Mucosa of rectum (tissue), 2 donors: ENCODE measurements around the gene IZUMO1.

Experiments
- H3K27ac ChIP-seq, 2 donors: one replicate each; pipeline ENCODE4 v1.7.0; 2013; ENCODE audit warnings: inconsistent platforms in 2 of 2, low read depth in 2 of 2, low read length in 2 of 2
- H3K27me3 ChIP-seq, 2 donors: one replicate each; pipeline ENCODE4 v1.7.0; 2013; ENCODE audit warnings: low read length in 2 of 2; ENCODE audit not compliant: control insufficient read depth in 2 of 2, insufficient read depth in 2 of 2
- H3K36me3 ChIP-seq, 2 donors: one replicate each; pipeline ENCODE4 v1.7.0; 2013; ENCODE audit warnings: low read length in 2 of 2; ENCODE audit not compliant: control insufficient read depth in 2 of 2, insufficient read depth in 2 of 2
- H3K4me1 ChIP-seq, 2 donors: one replicate each; pipeline ENCODE4 v1.7.0; 2013; ENCODE audit warnings: low read length in 2 of 2, mild to moderate bottlenecking in 1 of 2; ENCODE audit not compliant: control insufficient read depth in 2 of 2, insufficient read depth in 2 of 2
- H3K4me3 ChIP-seq, 2 donors: one replicate each; pipeline ENCODE4 v1.7.0; 2013; ENCODE audit warnings: low read length in 2 of 2
- H3K9ac ChIP-seq, 2 donors: one replicate each; pipeline ENCODE4 v1.7.0; 2013; ENCODE audit warnings: low read length in 2 of 2, low read depth in 1 of 2, mild to moderate bottlenecking in 1 of 2
- H3K9me3 ChIP-seq, 2 donors: one replicate each; pipeline ENCODE4 v1.7.0; 2013; ENCODE audit warnings: low read length in 2 of 2; ENCODE audit not compliant: control insufficient read depth in 2 of 2
- donor health status: healthy.
- donor health status: Normal muscosa, but diverticular disease.

The IZUMO1 gene

DNA sequence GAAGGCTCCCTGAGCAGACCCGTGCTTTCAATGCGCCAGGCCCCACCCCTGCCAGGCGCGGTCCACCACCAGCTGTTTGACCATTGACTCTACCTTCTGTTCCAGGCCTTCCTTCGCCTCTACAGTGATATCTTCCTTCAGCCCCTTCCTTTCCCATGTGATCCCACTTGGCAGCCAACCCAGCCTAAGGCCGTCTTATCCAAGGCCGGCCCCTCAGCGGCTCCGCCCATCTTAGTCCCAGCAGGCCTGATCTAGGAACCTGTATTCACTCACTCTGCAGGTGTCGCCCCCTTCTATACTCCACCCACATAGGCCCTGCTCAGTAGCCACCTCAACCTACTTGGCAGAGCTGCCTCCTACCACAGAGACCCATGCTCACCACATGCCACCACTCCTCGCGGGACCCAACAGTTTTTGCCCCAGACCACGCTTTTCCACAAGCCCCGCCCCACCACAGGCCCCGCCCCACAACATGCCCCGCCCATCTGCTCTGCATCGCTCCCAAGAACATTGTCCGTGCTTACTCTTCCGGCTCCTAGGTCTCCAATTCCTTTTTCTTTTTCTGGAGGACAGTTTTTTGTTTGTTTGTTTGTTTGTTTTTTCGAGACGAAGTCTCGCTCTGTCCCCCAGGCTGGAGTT is 9.2 kb downstream of the IZUMO1 start:
- no peak overlapping the region for H3K27ac ChIP-seq
- H3K9me3 ChIP-seq: no peaks in the 10 kb centered on the region
- H3K27me3 ChIP-seq: peaks cover 2 to 7% of the 10 kb centered on the region in 2 donors
- no peaks in the 10 kb centered on the region for H3K36me3 ChIP-seq
- H3K4me3 ChIP-seq: no peak overlapping the region
- H3K4me1 ChIP-seq: peaks cover 20 to 23% of the 10 kb centered on the region in 2 donors
- H3K9ac ChIP-seq: no peak overlapping the region

DNA sequence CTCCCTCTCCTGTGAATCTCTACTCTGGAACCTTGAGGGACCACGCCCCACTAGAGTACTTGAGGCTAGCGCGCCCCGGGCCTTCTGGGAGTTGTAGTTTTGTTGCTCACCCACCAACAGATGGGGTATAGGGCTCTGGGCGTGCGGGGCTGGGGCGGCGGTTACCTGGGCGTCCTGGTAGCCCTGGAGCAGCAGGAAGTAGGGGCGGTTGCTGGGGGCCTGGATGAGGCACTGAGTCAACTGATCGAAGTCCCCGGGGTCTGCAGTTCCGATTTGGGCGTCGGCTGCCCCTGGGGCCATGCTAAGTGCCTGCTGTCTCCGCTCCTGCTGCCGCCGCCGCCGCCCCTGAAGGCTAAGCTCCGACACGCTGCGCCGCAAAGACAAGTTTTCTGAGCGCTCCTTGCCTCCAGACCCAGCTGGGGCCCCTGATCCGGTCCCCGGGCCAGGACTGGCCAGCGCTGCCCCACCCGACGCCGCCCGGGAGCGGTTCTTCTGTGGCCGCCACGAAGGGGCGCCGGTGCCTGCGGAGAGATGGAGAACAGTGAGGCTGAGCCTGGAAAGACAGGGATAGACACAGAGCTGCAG is 11.6 kb downstream of the IZUMO1 start:
- no peaks in the 10 kb centered on the region for H3K36me3 ChIP-seq
- H3K4me3 ChIP-seq: no peak overlapping the region
- H3K9me3 ChIP-seq: no peaks in the 10 kb centered on the region
- H3K27me3 ChIP-seq: peaks cover under 1 to 7% of the 10 kb centered on the region in 2 donors
- no peak overlapping the region for H3K9ac ChIP-seq
- H3K4me1 ChIP-seq: peaks cover 9 to 13% of the 10 kb centered on the region in 2 donors
- H3K27ac ChIP-seq: no peak overlapping the region

DNA sequence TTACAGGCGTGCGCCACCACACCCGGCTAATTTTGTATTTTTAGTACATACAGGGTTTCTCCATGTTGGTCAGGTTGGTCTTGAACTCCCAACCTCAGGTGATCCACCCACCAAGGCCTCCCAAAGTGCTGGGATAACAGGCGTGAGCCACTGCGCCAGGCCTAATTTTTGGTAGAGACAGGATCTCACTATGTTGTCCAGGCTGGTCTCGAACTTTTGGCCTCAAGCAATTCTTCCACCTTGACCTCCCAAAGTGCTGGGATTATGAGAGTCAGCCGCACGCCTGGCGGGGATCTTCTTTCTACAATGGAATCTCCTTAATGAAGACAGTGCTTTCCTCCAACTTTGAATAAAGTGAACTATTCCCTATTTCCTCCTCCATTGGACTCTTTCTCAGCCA is 12.1 kb downstream of the IZUMO1 start:
- Histone ChIP-seq H3K9ac (no peak overlapping the region), H3K27me3 (peaks cover 0 to 3% of the 10 kb centered on the region in 2 donors), H3K9me3 (no peaks in the 10 kb centered on the region), H3K4me1 (peaks cover 5 to 9% of the 10 kb centered on the region in 2 donors), H3K27ac (no peak overlapping the region), H3K36me3 (no peaks in the 10 kb centered on the region), H3K4me3 (no peak overlapping the region)

DNA sequence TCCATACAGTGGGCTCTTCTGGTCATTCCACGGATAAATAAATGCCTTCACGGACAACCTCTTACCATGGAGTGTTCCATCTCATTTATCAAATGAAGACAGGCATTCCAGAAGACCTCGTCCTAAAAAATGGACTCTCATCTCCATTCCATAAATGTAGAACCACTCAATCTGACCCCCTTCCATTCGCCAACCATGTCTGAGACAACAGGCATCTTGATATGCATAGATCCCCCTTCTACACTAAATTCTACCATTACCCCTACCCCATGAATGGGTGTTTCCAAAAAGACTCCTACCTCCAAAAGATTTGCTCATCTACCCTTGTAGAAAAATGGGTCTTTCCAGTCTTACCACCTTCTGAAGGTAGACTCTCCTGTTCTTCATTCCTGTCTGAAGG is 15.3 kb downstream of the IZUMO1 start:
- Histone ChIP-seq H3K9me3 (no peaks in the 10 kb centered on the region), H3K27ac (no peak overlapping the region), H3K4me1 (no peaks in the 10 kb centered on the region), H3K9ac (no peak overlapping the region), H3K36me3 (no peaks in the 10 kb centered on the region), H3K27me3 (peaks cover 0 to 3% of the 10 kb centered on the region in 2 donors), H3K4me3 (no peak overlapping the region)

DNA sequence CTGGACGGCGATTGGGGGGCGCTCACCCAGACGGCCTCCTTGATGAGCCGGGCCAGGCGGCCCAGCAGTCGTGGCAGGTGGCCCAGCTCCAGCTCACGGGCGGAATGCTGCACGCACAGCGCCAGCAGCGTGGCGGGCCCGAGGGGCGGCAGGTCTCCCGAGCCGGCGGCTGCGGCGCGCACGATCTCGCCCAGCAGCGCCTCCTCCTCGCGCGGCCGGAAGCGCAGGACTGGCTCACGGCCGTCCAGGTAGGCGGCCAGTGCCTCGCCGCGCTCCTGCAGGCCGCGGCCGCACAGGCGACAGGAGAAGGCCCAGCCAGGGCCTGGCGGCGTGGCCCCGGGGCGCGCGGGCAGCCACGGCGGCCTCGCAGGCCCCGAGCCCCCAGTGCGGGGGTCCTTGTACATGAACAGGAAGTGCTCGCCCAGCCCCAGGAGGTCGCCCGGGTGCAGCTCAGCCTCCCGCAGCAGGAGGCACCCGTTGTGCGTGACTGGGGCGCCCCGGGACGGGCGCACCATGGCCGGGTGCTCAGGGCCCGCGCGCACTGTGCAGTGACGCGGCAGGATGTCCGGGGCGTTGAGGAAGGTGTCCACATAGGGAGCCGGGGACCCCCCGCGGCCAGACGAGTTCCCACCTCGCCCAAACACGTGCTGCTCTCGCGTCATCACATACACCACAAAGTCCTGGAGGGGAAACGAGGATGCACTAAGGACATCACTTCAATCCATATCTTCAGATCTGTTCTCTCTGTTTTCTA is 17.6 kb downstream of the IZUMO1 start:
- Histone ChIP-seq H3K27me3 (no peaks in the 10 kb centered on the region), H3K27ac (no peak overlapping the region), H3K9me3 (no peaks in the 10 kb centered on the region), H3K4me1 (peaks cover 4 to 7% of the 10 kb centered on the region in 2 donors), H3K36me3 (no peaks in the 10 kb centered on the region), H3K9ac (no peak overlapping the region), H3K4me3 (no peak overlapping the region)

DNA sequence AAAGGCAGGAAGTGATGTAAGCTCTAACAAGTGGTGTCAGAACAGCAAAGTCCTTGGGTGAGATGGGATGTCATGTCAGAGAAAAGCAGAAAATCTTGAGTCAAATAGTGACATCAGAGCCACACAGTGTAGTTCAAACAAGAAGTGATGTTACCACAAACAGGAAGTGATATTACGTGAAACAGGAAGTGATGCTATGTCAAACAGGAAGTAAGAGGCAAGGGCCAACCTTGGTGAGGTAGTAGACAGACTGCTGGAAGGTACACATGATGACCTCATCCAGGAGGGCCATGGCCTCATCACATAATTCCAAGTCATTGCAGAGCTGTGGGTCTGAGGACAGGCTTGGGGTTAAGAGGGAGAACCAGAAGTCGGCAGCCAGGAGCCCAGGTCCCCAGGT is 20.2 kb downstream of the IZUMO1 start:
- Histone ChIP-seq H3K27ac (no peak overlapping the region), H3K4me3 (peak overlapping the region in 1 of 2 donors; percentile 13), H3K36me3 (no peaks in the 10 kb centered on the region), H3K4me1 (peaks cover 4 to 7% of the 10 kb centered on the region in 2 donors), H3K9me3 (no peaks in the 10 kb centered on the region), H3K27me3 (no peaks in the 10 kb centered on the region), H3K9ac (no peak overlapping the region)

DNA sequence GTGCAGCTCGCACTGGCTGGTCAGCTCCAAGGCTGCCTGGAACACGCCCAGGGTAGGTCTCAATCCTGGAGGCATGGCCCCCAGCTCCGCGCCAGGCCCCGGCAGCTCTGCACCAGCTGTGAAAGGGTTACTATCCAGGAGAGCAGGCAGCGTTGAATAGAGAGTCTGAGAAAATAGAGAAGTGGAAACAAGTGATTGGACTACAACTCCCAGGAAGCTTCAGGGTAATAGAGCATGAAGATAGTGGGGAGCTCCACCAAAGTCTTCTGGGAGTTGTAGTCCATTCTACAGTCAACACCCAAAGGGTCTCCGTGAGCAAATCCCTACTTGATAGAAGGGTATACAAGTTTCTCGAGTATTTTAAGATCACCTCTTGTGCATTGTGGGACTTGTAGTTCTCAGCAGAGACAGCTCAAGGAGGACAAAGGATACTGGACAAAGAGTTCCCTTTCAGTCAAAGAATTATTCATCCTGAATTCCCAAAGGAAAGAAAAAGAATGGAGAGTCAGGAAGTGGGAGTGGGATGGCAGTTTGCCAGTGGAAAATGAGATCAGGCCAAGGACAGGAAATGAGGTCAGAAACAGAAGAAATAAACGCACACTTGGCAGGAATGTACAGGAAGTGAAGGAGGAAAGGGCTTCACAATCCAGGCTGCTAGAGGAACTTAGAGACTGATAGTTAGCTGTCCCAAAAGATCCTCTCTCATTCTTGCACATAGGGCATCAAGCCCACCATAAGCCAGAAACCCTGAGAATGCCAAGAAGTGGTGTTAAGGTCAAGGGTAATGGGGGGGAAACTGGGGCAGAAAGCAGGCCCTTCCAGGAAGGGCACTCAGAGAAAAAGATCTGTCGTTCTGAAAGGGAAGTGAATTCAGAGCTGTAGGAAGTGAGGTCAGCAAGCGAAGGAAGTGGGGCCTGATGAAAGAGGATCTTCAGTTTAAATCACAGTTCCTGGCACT is 21.6 kb downstream of the IZUMO1 start:
- no peaks in the 10 kb centered on the region for H3K9me3 ChIP-seq
- H3K36me3 ChIP-seq: no peaks in the 10 kb centered on the region
- peaks cover 4 to 7% of the 10 kb centered on the region in 2 donors for H3K4me1 ChIP-seq
- H3K27ac ChIP-seq: peak overlapping the region; percentile 65 to 74
- H3K4me3 ChIP-seq: no peak overlapping the region
- H3K27me3 ChIP-seq: no peaks in the 10 kb centered on the region
- H3K9ac ChIP-seq: no peak overlapping the region

DNA sequence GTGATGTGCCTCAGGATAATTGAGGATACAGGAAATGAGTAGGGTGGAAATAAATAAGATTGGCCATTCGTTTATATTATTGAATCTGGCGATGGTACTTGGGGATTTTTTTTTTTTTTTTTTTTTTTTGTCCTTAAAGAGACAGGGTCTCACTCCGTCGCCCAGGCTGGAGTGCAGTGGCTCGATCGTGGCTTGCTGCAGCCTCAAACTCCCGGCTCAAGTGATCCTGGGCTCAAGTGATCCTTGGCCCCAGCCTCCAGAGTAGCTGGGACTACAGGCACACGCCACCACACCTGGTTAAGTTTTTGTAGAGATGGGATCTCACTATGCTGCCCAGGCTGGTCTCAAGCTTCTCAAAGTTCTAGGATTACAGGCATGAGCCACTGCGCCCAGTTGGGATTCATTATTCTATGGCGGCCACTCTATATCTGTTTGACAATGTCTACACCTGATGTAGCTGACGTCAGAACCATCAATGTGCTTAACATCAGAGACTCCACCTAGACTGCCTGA is 24.5 kb downstream of the IZUMO1 start:
- Histone ChIP-seq H3K9me3 (no peaks in the 10 kb centered on the region), H3K9ac (no peak overlapping the region), H3K4me1 (peaks cover 4 to 7% of the 10 kb centered on the region in 2 donors), H3K36me3 (no peaks in the 10 kb centered on the region), H3K27ac (no peak overlapping the region), H3K4me3 (no peak overlapping the region), H3K27me3 (no peaks in the 10 kb centered on the region)

DNA sequence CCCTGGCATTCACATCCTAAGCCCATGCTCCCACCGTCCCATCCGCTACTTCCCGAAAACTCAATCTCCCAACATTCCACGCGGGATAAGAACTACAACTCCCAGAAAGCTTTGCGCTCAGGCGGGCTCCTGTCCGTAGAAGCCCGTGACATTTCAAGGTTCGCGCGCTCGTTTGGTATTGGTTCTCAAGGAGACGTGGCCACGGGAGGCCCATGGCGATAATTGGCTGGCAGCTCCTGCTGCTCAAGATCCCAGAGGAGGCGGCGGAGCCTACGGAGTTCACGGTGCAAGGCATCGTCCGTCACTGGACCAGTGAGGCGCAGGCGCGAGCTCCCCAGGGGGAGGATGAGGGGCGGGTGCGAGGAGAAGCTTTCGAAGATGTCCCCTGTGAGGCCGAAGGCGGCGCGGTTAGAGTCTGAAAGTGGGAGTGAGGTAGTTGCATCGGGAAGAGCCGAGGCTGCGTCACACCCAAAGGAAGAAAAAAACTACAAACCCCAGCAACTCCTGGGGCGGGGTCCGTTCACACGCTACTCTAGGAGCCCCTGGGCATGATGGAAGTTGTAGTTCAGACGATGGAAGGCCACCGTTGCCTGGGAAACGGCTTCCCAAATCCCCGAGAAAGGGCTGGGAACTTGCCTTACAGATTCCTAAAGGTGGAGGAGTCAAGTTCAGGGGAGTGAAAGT is 26.0 kb downstream of the IZUMO1 start:
- Histone ChIP-seq H3K9me3 (no peaks in the 10 kb centered on the region), H3K36me3 (no peaks in the 10 kb centered on the region), H3K9ac (peak overlapping the region; percentile 52 to 78), H3K4me3 (peak overlapping the region; percentile 74 to 86), H3K27ac (peak overlapping the region; percentile 75 to 91), H3K4me1 (peaks cover 10 to 14% of the 10 kb centered on the region in 2 donors), H3K27me3 (no peaks in the 10 kb centered on the region)
